HCT116 (cell line): ENCODE measurements around the gene MED19.

Source experiments
- CEBPB ChIP-seq: IDR thresholded peaks from 2 replicates; pipeline ENCODE4 v1.6.1; 2012; ENCODE audit warnings: low read depth
- CTCF ChIP-seq, 3 experiments: fragments of 200-600 bp in 1 of 3; sonication (generic) in 1 of 3; IDR thresholded peaks in 2 of 3; conservative IDR thresholded peaks in 1 of 3; 2 replicates each; pipeline ENCODE4 v1.5.1; 2012 to 2017; ENCODE audit warnings: low read depth in 2 of 3, low read length in 2 of 3, antibody characterized with exemption in 1 of 3, borderline replicate concordance in 1 of 3, control low read depth in 1 of 3, mild to moderate bottlenecking in 1 of 3, mixed read lengths in 1 of 3, mixed run types in 1 of 3, moderate library complexity in 1 of 3; ENCODE audit not compliant: insufficient read depth in 1 of 3
- EGR1 ChIP-seq: IDR thresholded peaks from 2 replicates; pipeline ENCODE4 v1.6.1; 2012; ENCODE audit warnings: low read depth
- EZH2 ChIP-seq: fragments of 200-600 bp; sonication (generic); IDR thresholded peaks from 2 replicates; pipeline ENCODE4 v1.6.1; 2017; ENCODE audit warnings: antibody characterized with exemption, mixed run types
- EZH2phosphoT487 ChIP-seq: fragments of 200-600 bp; IDR thresholded peaks from 2 replicates; pipeline ENCODE4 v1.6.1; 2018; ENCODE audit warnings: antibody characterized with exemption, borderline replicate concordance
- JUND ChIP-seq: IDR thresholded peaks from 2 replicates; pipeline ENCODE4 v1.6.1; 2012
- POLR2A ChIP-seq: IDR thresholded peaks from 2 replicates; pipeline ENCODE4 v1.7.0; 2011; ENCODE audit warnings: borderline replicate concordance; ENCODE audit not compliant: insufficient read depth, insufficient read length; ENCODE audit errors: extremely low read depth
- RAD21 ChIP-seq: IDR thresholded peaks from 2 replicates; pipeline ENCODE4 v1.6.1; 2012; ENCODE audit warnings: low read depth, mild to moderate bottlenecking
- SIN3A ChIP-seq: IDR thresholded peaks from 2 replicates; pipeline ENCODE4 v1.6.1; 2012; ENCODE audit warnings: low read depth
- SP1 ChIP-seq: IDR thresholded peaks from 2 replicates; pipeline ENCODE4 v1.6.1; 2012; ENCODE audit warnings: low read depth
- TCF7L2 ChIP-seq: IDR thresholded peaks from 2 replicates; pipeline ENCODE4 v1.7.0; 2011; ENCODE audit warnings: borderline replicate concordance, inconsistent platforms; ENCODE audit not compliant: insufficient read depth, insufficient read length; ENCODE audit errors: extremely low read depth
- ZNF274 ChIP-seq: fragments of 200-500 bp; sonication (Bioruptor generic); IDR thresholded peaks from 2 replicates; pipeline ENCODE4 v1.6.1; 2014; ENCODE audit warnings: mild to moderate bottlenecking, low read depth, low read length, inconsistent platforms
- TF ChIP-seq, protein P1 (sequence below): IDR thresholded peaks from 2 replicates; pipeline ENCODE4 v1.6.1; 2012

DNA sequence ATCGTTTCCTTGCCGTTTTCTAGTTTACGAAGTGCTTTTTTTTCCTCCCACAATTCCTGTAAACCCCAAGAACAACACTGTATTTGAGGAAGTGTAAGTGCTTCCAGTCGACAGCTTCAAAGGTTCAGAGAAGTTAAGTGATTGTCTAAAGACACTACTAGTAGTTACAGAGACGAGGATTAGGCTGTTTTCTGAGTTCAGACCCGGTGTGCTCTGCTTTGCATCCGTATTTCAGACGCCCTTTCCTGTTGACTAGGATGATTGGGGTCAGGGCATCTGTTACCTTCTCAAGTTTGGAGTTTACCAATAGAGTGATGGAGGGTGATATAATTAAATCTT lies 54.0 kb downstream of the MED19 start:
- TF ChIP-seq CTCF (IDR thresholded peaks at IDR 0.05 in 2 of 3, conservative IDR thresholded peaks at IDR 0.05 in 1 of 3; ENCODE audit: borderline replicate concordance in 1 of 3, insufficient read depth in 1 of 3, low read depth in 2 of 3, low read length in 2 of 3) (no peak), EZH2 (no peak), SP1 (no peak), JUND (no peak), TCF7L2 (no peak), POLR2A (no peak), SIN3A (no peak), RAD21 (no peak), CEBPB (no peak), ZNF274 (no peak), EZH2phosphoT487 (no peak), EGR1 (no peak)
- TF ChIP-seq, protein P1, sequence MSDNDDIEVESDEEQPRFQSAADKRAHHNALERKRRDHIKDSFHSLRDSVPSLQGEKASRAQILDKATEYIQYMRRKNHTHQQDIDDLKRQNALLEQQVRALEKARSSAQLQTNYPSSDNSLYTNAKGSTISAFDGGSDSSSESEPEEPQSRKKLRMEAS = no peak
